A549 (cell line): ENCODE measurements around the gene FBXL7. TPM values are rescaled to one million over a fixed set of nuclear protein-coding genes. Genes with fewer than 3 reads are reported as not detected.
A peak's percentile ranks its signal among the peaks of the same experiment; 100 is the strongest.

Source experiments
- ATAC-seq, 2 experiments: fragments of 200-7000 bp in 1 of 2; fragments of >200 bp in 1 of 2; cut with Nextera tagmentation in 1 of 2; cut with Tn5 transposase in 1 of 2; 3 replicates each; pipeline versions ENCODE4 v1.8.0 to v1.9.1; 2018 to 2020; ENCODE audit warnings: mild to moderate bottlenecking in 1 of 2, moderate library complexity in 1 of 2
- CTCF ChIA-PET: fragments of 300-600 bp; sonication (Branson Sonifier 250); formaldehyde crosslinking; extraction: SDS; loops from one replicate; lab custom pipeline; 2021; ENCODE audit warnings: antibody characterized with exemption, inconsistent platforms; lab: Yijun Ruan, JAX
- POLR2A ChIA-PET: fragments of 350-600 bp; formaldehyde crosslinking; extraction: SDS; loops from one replicate; lab custom pipeline; 2021; ENCODE audit warnings: antibody characterized with exemption, inconsistent platforms; lab: Yijun Ruan, JAX
- DNase-seq, 2 experiments: peaks; one replicate each; pipeline versions ENCODE4 v3.0.0 to v3.0.0-alpha.2; 2011 to 2016; ENCODE audit warnings: low read depth in 1 of 2, low spot score in 1 of 2
- FAIRE-seq: peaks from 2 replicates; lab custom pipeline; 2011; peaks lifted over from hg19 to GRCh38; lab: Jason Lieb, UNC
- H3K27ac ChIP-seq, 2 experiments: fragments of >200 bp; sonication (Bioruptor Twin); formaldehyde crosslinking; 3 replicates each; pipeline ENCODE4 v1.5.1; 2016 to 2017
- H3K4me1 ChIP-seq: fragments of >200 bp; sonication (Bioruptor Twin); formaldehyde crosslinking; 3 replicates; pipeline ENCODE4 v1.6.1; 2016
- H3K4me2 ChIP-seq: fragments of >200 bp; sonication (Bioruptor Twin); formaldehyde crosslinking; 3 replicates; pipeline ENCODE4 v1.6.1; 2016
- H3K4me3 ChIP-seq: fragments of >200 bp; sonication (Bioruptor Twin); formaldehyde crosslinking; 3 replicates; pipeline ENCODE4 v1.5.1; 2016
- H3K9me3 ChIP-seq: fragments of >200 bp; sonication (Bioruptor Twin); formaldehyde crosslinking; 3 replicates; pipeline ENCODE4 v1.6.1; 2016
- BHLHE40 ChIP-seq: IDR thresholded peaks from 2 replicates; pipeline ENCODE4 v1.6.1; 2012; ENCODE audit warnings: low read depth, low read length, inconsistent platforms
- CBX8 ChIP-seq: fragments of 200-600 bp; sonication (generic); IDR thresholded peaks from 2 replicates; pipeline ENCODE4 v1.6.1; 2016
- CHD2 ChIP-seq: fragments of 150-350 bp; IDR thresholded peaks from 2 replicates; pipeline ENCODE4 v1.6.1; 2014; ENCODE audit warnings: low read length; ENCODE audit not compliant: partially characterized antibody
- CTCF ChIP-seq: fragments of >200 bp; sonication (Bioruptor Twin); formaldehyde crosslinking; IDR thresholded peaks from 3 replicates; pipeline ENCODE4 v1.5.1; 2016
- EHMT2 ChIP-seq: fragments of 200-600 bp; sonication (generic); IDR thresholded peaks from 2 replicates; pipeline ENCODE4 v1.6.1; 2016; ENCODE audit warnings: antibody characterized with exemption, low read depth, mild to moderate bottlenecking, moderate library complexity
- EP300 ChIP-seq, 2 experiments: fragments of >200 bp; sonication (Bioruptor Twin); formaldehyde crosslinking; IDR thresholded peaks; 2 replicates in 1 of 2; 3 replicates in 1 of 2; pipeline ENCODE4 v1.6.1; 2016 to 2017
- FOSB ChIP-seq: fragments of 250-450 bp; sonication (Bioruptor Pico); IDR thresholded peaks from 2 replicates; pipeline ENCODE4 v1.5.0; 2020; ENCODE audit warnings: mild to moderate bottlenecking, moderate library complexity
- GATA3 ChIP-seq: IDR thresholded peaks from 2 replicates; pipeline ENCODE4 v1.6.1; 2012; ENCODE audit warnings: borderline replicate concordance
- HDAC2 ChIP-seq: fragments of 200-600 bp; sonication (generic); IDR thresholded peaks from 2 replicates; pipeline ENCODE4 v1.6.1; 2016
- HES2 ChIP-seq: fragments of >200 bp; sonication (Bioruptor Twin); formaldehyde crosslinking; IDR thresholded peaks from 2 replicates; pipeline ENCODE4 v1.6.1; 2016
- HMGXB4 ChIP-seq: fragments of 250-450 bp; sonication (Bioruptor Pico); IDR thresholded peaks from 2 replicates; pipeline ENCODE4 v1.5.0; 2021; ENCODE audit warnings: mild to moderate bottlenecking, moderate library complexity, borderline replicate concordance
- HOXB5 ChIP-seq: fragments of 250-450 bp; sonication (Bioruptor Pico); IDR thresholded peaks from 2 replicates; pipeline ENCODE4 v1.5.0; 2020; ENCODE audit warnings: mild to moderate bottlenecking, moderate library complexity
- JUNB ChIP-seq: fragments of >200 bp; sonication (Bioruptor Twin); formaldehyde crosslinking; IDR thresholded peaks from 2 replicates; pipeline ENCODE4 v1.6.1; 2016
- KDM1A ChIP-seq: fragments of 200-600 bp; sonication (generic); IDR thresholded peaks from 2 replicates; pipeline ENCODE4 v1.6.1; 2016; ENCODE audit warnings: low read depth, mild to moderate bottlenecking
- KDM5A ChIP-seq: fragments of 200-600 bp; sonication (generic); IDR thresholded peaks from 2 replicates; pipeline ENCODE4 v1.6.1; 2016; ENCODE audit warnings: antibody characterized with exemption, mild to moderate bottlenecking
- MAFK ChIP-seq: fragments of 450-650 bp; IDR thresholded peaks from 2 replicates; pipeline ENCODE4 v1.6.1; 2014; ENCODE audit not compliant: partially characterized antibody
- MAZ ChIP-seq: fragments of 150-350 bp; IDR thresholded peaks from 2 replicates; pipeline ENCODE4 v1.6.1; 2014; ENCODE audit warnings: antibody characterized with exemption, low read depth, low read length, borderline replicate concordance
- NPAS2 ChIP-seq: fragments of 250-450 bp; sonication (Bioruptor Pico); IDR thresholded peaks from 2 replicates; pipeline ENCODE4 v1.8.0; 2022; ENCODE audit warnings: mild to moderate bottlenecking, moderate library complexity, borderline replicate concordance
- PHF8 ChIP-seq: fragments of 200-600 bp; sonication (generic); IDR thresholded peaks from 2 replicates; pipeline ENCODE4 v1.6.1; 2016; ENCODE audit warnings: low read depth, mild to moderate bottlenecking, antibody characterized with exemption, moderate library complexity, borderline replicate concordance
- POLR2A ChIP-seq: IDR thresholded peaks from 2 replicates; pipeline ENCODE4 v1.6.1; 2012; ENCODE audit warnings: mild to moderate bottlenecking, low read length
- POLR2AphosphoS2 ChIP-seq: conservative IDR thresholded peaks from 2 replicates; pipeline ENCODE4 v1.6.1; 2012; ENCODE audit warnings: low read length, improper control_type of control experiment, inconsistent platforms
- RARB ChIP-seq: fragments of 250-450 bp; sonication (Bioruptor Pico); IDR thresholded peaks from 2 replicates; pipeline ENCODE4 v1.8.0; 2021; ENCODE audit warnings: mild to moderate bottlenecking, moderate library complexity
- SMC3 ChIP-seq: fragments of >200 bp; sonication (Bioruptor Twin); formaldehyde crosslinking; IDR thresholded peaks from 3 replicates; pipeline ENCODE4 v1.6.1; 2018; ENCODE audit warnings: inconsistent platforms
- SREBF2 ChIP-seq: fragments of 450-650 bp; IDR thresholded peaks from 2 replicates; pipeline ENCODE4 v1.6.1; 2014; ENCODE audit warnings: mild to moderate bottlenecking, moderate library complexity
- USF2 ChIP-seq: fragments of 450-650 bp; IDR thresholded peaks from 2 replicates; pipeline ENCODE4 v1.6.1; 2014; ENCODE audit warnings: antibody characterized with exemption
- WGBS: methylation state at CpG from one replicate; pipeline ENCODE4 v1.1.6; 2017; ENCODE audit errors: missing lambda C conversion rate; 5-methylcytosine and 5-hydroxymethylcytosine counted together
- polyA plus RNA-seq, 4 experiments: library from polyadenylated mRNA; depleted of rRNA in 3 of 4; stranded (reverse); fragments of >200 nt; fragmentation: RNase III in 1 of 4; extraction: RNeasy Plus Mini Kit Qiagen cat#74134 plus additional on column Dnase treatment in 1 of 4; gene quantifications; 2 replicates in 3 of 4; 3 replicates in 1 of 4; pipeline ENCODE4 v1.2.3, GENCODE V29; 2011 to 2017

FBXL7 gene
- polyA plus RNA-seq, 2 of the 4 experiments (the other 2 are of a cell fraction), result 0.90 to 1.7 TPM

GRCh38 chr5:15938186-15938585 is 438.2 kb downstream of the FBXL7 start (continued):
- no peak for TF ChIP-seq BHLHE40
- no peak for TF ChIP-seq POLR2AphosphoS2
- no peak for TF ChIP-seq SMC3
- TF ChIP-seq HES2, result no peak

- Histone ChIP-seq H3K27ac (no peak overlapping the region), H3K4me1 (no peaks in the 10 kb centered on the region), H3K4me2 (no peak overlapping the region), H3K9me3 (no peaks in the 10 kb centered on the region), H3K4me3 (no peak overlapping the region)
- DNase-seq, result no peak
- 8% methylated on average over 1 of the region's 1 CpG for WGBS
- no peak for ATAC-seq
- CTCF ChIA-PET, result no interaction called here
- POLR2A ChIA-PET, result no interaction called here
- TF ChIP-seq FOSB (CRISPR knock-in tag), result no peak
- no peak for TF ChIP-seq HOXB5 (CRISPR knock-in tag)
- no peak for TF ChIP-seq EP300 (IDR thresholded peaks at IDR 0.05)
- TF ChIP-seq KDM5A, result no peak
- TF ChIP-seq HMGXB4, result no peak
- TF ChIP-seq GATA3, result no peak
- TF ChIP-seq CBX8, result no peak
- TF ChIP-seq MAZ, result no peak
- no peak for TF ChIP-seq CHD2
- TF ChIP-seq PHF8, result no peak
- TF ChIP-seq KDM1A, result no peak
- TF ChIP-seq JUNB, result no peak
- no peak for TF ChIP-seq HDAC2
- no peak for TF ChIP-seq USF2
- no peak for TF ChIP-seq POLR2A
- TF ChIP-seq RARB, result no peak
- TF ChIP-seq EHMT2, result no peak
- TF ChIP-seq NPAS2 (CRISPR knock-in tag), result no peak
- TF ChIP-seq SREBF2, result no peak
- FAIRE-seq, result no peak
Measured at GRCh38 chr5:15938961-15939360, 439.0 kb downstream of the FBXL7 start.

GRCh38 chr5:15940905-15941304 is 440.9 kb downstream of the FBXL7 start:
- DNase-seq (no peak), FAIRE-seq (no peak), ATAC-seq (no peak)
- ChIA-PET CTCF (no interaction called here), POLR2A (no interaction called here)
- no peak overlapping the region for H3K4me2 ChIP-seq
- no peak overlapping the region for H3K27ac ChIP-seq
- no peak for TF ChIP-seq CTCF
- peak; percentile 63 for TF ChIP-seq MAFK
- no peaks in the 10 kb centered on the region for H3K9me3 ChIP-seq
- WGBS, result 62% methylated on average over 3 of the region's 3 CpGs
- H3K4me3 ChIP-seq, result no peak overlapping the region
- H3K4me1 ChIP-seq, result no peaks in the 10 kb centered on the region
